Spleen (tissue), 11 donors: ENCODE results near the gene DCUN1D3. TPM values are rescaled to one million over a fixed set of nuclear protein-coding genes. Genes with fewer than 3 reads are reported as not detected.
A peak's percentile ranks its signal among the peaks of the same experiment; 100 is the strongest.
"Not testable (repeated sequence)": the region's sequence is repeated elsewhere in the genome, so short reads cannot be mapped to it uniquely, and the experiment has no call there.

Source experiments
- DNase-seq: peaks from one replicate; pipeline ENCODE4 v3.0.0-alpha.2; 2020
- H3K27ac ChIP-seq, 8 donors: fragments of 200-600 bp; sonication (generic) in 7 of 8; 1 replicate in 4 of 8; 2 replicates in 4 of 8; pipeline versions ENCODE4 v1.5.0 to v1.8.0; 2016 to 2021; ENCODE audit warnings: inconsistent platforms in 4 of 8, mild to moderate bottlenecking in 4 of 8, moderate library complexity in 1 of 8
- H3K27me3 ChIP-seq, 7 donors: fragments of 200-600 bp; sonication (generic) in 6 of 7; replicated peaks in 1 of 7; 1 replicate in 4 of 7; 2 replicates in 3 of 7; pipeline versions ENCODE4 v1.5.0 to v1.8.0; 2016 to 2021; ENCODE audit warnings: inconsistent platforms in 3 of 7, mild to moderate bottlenecking in 1 of 7
- H3K36me3 ChIP-seq, 6 donors: fragments of 200-600 bp; sonication (generic) in 5 of 6; 1 replicate in 4 of 6; 2 replicates in 2 of 6; pipeline versions ENCODE4 v1.5.0 to v1.8.0; 2016 to 2021; ENCODE audit warnings: inconsistent platforms in 2 of 6
- H3K4me1 ChIP-seq, 6 donors: fragments of 200-600 bp; sonication (generic) in 5 of 6; 1 replicate in 3 of 6; 2 replicates in 3 of 6; pipeline versions ENCODE4 v1.5.0 to v1.8.0; 2016 to 2021; ENCODE audit warnings: inconsistent platforms in 3 of 6
- H3K4me3 ChIP-seq, 8 donors: fragments of 200-600 bp; sonication (generic) in 7 of 8; 1 replicate in 4 of 8; 2 replicates in 4 of 8; pipeline versions ENCODE4 v1.5.0 to v1.8.0; 2016 to 2021; ENCODE audit warnings: inconsistent platforms in 4 of 8, mild to moderate bottlenecking in 4 of 8, moderate library complexity in 2 of 8
- H3K9me3 ChIP-seq, 8 donors: fragments of 200-600 bp; sonication (generic) in 7 of 8; 1 replicate in 4 of 8; 2 replicates in 4 of 8; pipeline versions ENCODE4 v1.5.0 to v1.8.0; 2016 to 2021; ENCODE audit warnings: inconsistent platforms in 4 of 8
- POLR2A ChIP-seq, 3 donors: fragments of 450-650 bp; IDR thresholded peaks; one replicate each; pipeline ENCODE4 v1.5.1; 2017; ENCODE audit warnings: antibody characterized with exemption in 3 of 3, mild to moderate bottlenecking in 1 of 3
- POLR2AphosphoS5 ChIP-seq, 3 donors: sonication (generic); formaldehyde crosslinking; IDR thresholded peaks; one replicate each; pipeline ENCODE4 v1.5.1; 2017; ENCODE audit warnings: antibody characterized with exemption in 3 of 3
- WGBS, 5 donors: extraction: QIAGEN DNeasy Blood & Tissue Kit in 3 of 5; methylation state at CpG; one replicate each; pipeline versions ENCODE4 v1.1.5 to v1.1.7; 2013 to 2018; 5-methylcytosine and 5-hydroxymethylcytosine counted together
- intact Hi-C: fragments of 100-400 bp; cut with DNase I; formaldehyde crosslinking; loops from one replicate; pipeline ENCODE4 v1.15.0; 2023; ENCODE audit warnings: low total_unique reads
- polyA plus RNA-seq, 3 donors: library from polyadenylated mRNA; stranded (reverse); fragments of 200-250 nt; gene quantifications; one replicate each; pipeline ENCODE4 v1.2.1, GENCODE V29; 2013
- total RNA-seq, 7 donors: library from RNA; depleted of rRNA in 3 of 7; stranded (reverse); fragments of >200 nt in 3 of 7; fragmentation: NEBNext Ultra II Directional in 4 of 7; extraction: Animal tissue kit (Norgen Biotek cat#: 25700) in 4 of 7; gene quantifications; one replicate each; pipeline versions ENCODE4 v1.1.0 to v1.2.1, GENCODE V29; 2016 to 2021
- TF ChIP-seq, protein P1 (sequence below), 11 experiments: fragments of 200-600 bp in 7 of 11; fragments of 450-650 bp in 4 of 11; sonication (generic) in 4 of 11; IDR thresholded peaks in 8 of 11; conservative IDR thresholded peaks in 3 of 11; 1 replicate in 7 of 11; 2 replicates in 4 of 11; pipeline versions ENCODE4 v1.4.0 to v1.8.0; 2016 to 2021; ENCODE audit warnings: antibody characterized with exemption in 11 of 11, inconsistent platforms in 4 of 11, mild to moderate bottlenecking in 1 of 11
- donor health status: healthy with polysubstance abuse.
- donor health status: DM: no; HTN: no; CAD: no; lungs with moderate emphysema.
- donor health status: DM: no; HTN: no; CAD: no.
- donor health status: Bipolar disorder and iron deficiency.
- donor health status: healthy.
- donor health status: DM: no; HTN: no; CAD: no.
- donor health status: DM: yes; HTN: yes; CAD: no.

DCUN1D3 gene
- total and polyA plus RNA-seq, 10 donors, result 1.0 to 13.7 (median 7.8) TPM

DNA sequence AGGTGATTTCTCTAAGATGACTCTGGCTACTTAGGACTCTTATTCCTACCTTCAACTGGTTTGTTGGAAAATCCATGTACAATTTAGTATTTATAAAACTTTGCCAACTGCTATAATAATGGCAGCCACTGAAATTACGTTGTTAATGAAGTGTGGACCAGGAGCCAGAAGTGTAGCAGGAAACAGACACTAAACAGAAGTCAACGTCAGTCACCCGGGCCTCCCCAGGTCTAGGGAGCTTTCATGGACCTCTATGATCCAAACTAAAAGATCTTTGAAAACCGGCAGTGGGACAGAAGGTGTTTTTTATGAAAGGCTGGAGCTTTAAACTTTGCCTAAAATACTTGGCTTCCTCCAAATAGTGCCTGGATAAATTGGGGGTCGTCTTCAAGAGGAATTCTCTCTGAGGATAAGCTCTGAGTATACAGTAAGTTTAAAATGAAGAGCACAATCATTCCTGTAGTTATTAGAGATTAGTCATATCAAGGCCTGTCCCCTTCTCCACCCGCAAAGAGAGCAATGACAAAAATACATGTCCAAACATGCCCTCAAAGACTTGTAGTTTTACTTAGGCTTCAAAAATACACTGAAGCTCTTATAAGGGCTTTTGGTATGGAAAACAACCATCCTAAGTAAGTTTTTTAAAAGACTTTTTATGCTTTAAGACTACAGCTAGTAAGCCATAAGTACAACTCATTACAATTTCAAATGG is 34.6 kb downstream of the DCUN1D3 start:
- no peak for TF ChIP-seq POLR2A (IDR thresholded peaks at IDR 0.05)
- TF ChIP-seq POLR2AphosphoS5 (IDR thresholded peaks at IDR 0.05), result no peak
- TF ChIP-seq, protein P1, sequence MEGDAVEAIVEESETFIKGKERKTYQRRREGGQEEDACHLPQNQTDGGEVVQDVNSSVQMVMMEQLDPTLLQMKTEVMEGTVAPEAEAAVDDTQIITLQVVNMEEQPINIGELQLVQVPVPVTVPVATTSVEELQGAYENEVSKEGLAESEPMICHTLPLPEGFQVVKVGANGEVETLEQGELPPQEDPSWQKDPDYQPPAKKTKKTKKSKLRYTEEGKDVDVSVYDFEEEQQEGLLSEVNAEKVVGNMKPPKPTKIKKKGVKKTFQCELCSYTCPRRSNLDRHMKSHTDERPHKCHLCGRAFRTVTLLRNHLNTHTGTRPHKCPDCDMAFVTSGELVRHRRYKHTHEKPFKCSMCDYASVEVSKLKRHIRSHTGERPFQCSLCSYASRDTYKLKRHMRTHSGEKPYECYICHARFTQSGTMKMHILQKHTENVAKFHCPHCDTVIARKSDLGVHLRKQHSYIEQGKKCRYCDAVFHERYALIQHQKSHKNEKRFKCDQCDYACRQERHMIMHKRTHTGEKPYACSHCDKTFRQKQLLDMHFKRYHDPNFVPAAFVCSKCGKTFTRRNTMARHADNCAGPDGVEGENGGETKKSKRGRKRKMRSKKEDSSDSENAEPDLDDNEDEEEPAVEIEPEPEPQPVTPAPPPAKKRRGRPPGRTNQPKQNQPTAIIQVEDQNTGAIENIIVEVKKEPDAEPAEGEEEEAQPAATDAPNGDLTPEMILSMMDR (IDR thresholded peaks at IDR 0.05 in 8 of 11, conservative IDR thresholded peaks at IDR 0.05 in 3 of 11), result no peak
- H3K36me3 ChIP-seq, result peaks cover 0 to 22% (median 14%) of the 10 kb centered on the region in 6 donors
- H3K27me3 ChIP-seq, result no peaks in the 10 kb centered on the region
- H3K4me1 ChIP-seq, result peaks cover 7 to 55% (median 29%) of the 10 kb centered on the region in 6 donors
- 63 to 84% (median 70%) methylated on average over 6 of the region's 6 CpGs for WGBS, 5 donors
- H3K9me3 ChIP-seq, result no peaks in the 10 kb centered on the region
- intact Hi-C loops, result no loop called here
- peak overlapping the region in 2 of 8 donors; percentile 7 to 16 for H3K27ac ChIP-seq
- DNase-seq, result no peak
- no peak overlapping the region for H3K4me3 ChIP-seq

DNA sequence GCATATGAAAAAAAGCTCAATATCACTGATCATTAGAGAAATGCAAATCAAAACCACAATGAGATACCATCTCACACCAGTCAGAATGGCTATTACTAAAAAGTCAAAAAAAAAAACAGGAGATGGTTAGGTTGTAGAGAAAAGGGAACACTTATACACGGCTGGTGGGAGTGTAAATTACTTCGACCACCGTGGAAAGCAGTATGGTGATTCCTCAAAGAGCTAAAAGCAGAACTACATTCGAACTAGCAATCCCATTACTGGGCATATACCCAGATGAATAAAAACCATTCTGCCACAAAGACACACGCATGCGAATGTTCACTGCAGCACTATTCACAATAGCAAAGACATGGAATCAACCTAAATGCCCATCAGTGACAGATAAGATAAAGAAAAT is 35.8 kb downstream of the DCUN1D3 start:
- H3K4me3 ChIP-seq, result not testable (repeated sequence)
- peaks cover 3 to 49% (median 25%) of the 10 kb centered on the region in 6 donors for H3K4me1 ChIP-seq

DNA sequence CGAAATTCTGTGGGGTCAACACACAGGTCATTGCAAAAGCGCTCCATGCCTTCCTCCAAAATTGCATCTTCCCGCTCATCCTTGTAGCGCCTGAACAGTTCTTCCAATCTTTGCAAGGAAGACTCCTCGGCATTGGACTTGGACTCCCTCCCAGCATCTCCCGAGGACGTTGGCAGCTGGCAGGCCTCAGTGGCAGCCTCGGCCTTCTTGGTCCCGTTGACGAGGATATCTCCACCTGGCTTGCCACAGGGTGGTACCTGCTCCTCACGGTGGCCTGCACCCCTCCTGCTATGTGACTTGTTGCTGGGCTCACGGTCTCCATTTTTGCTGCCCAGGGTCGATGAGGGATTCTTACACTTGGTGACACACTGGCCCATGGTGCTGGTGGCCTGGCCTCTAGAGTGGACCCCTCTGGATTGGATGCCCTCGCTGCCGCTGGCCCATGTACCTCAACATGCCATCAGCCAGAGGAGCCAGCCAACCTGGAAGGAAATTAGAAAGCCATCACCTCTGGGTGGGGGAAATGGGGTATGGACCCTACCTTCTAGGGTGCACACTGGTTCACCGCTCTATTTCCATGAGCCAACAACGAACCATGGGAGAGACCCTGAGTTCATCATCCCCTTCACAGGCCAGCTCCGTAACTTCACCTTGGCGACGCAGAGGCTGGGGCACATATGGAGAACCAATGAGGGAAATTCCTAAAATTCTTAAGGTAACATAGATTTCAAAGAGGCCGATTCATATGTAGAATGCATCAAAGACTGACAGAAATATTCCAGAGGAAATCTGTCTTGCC is 37.8 kb downstream of the DCUN1D3 start:
- TF ChIP-seq POLR2AphosphoS5 (IDR thresholded peaks at IDR 0.05) (no peak), POLR2A (IDR thresholded peaks at IDR 0.05) (no peak)
- TF ChIP-seq, protein P1 (IDR thresholded peaks at IDR 0.05 in 8 of 11, conservative IDR thresholded peaks at IDR 0.05 in 3 of 11), result no peak
- intact Hi-C loops, result no loop called here
- no peaks in the 10 kb centered on the region for H3K9me3 ChIP-seq
- H3K4me1 ChIP-seq, result peaks cover 0 to 30% (median 17%) of the 10 kb centered on the region in 6 donors
- H3K36me3 ChIP-seq, result peaks cover 0 to 46% (median 23%) of the 10 kb centered on the region in 6 donors
- H3K4me3 ChIP-seq, result no peak overlapping the region
- no peaks in the 10 kb centered on the region for H3K27me3 ChIP-seq
- WGBS, 5 donors, result 95 to 98% (median 96%) methylated on average over 21 of the region's 21 CpGs
- H3K27ac ChIP-seq, result no peak overlapping the region
- no peak for DNase-seq

More for the DNA sequence above, 35.8 kb downstream of the DCUN1D3 start:
- peaks cover 0 to 34% (median 22%) of the 10 kb centered on the region in 6 donors for H3K36me3 ChIP-seq
- DNase-seq, intact Hi-C loops, H3K9me3 ChIP-seq, H3K27ac ChIP-seq, H3K27me3 ChIP-seq: not testable (repeated sequence)
- 58 to 85% (median 75%) methylated on average over 6 of the region's 6 CpGs for WGBS, 5 donors

DNA sequence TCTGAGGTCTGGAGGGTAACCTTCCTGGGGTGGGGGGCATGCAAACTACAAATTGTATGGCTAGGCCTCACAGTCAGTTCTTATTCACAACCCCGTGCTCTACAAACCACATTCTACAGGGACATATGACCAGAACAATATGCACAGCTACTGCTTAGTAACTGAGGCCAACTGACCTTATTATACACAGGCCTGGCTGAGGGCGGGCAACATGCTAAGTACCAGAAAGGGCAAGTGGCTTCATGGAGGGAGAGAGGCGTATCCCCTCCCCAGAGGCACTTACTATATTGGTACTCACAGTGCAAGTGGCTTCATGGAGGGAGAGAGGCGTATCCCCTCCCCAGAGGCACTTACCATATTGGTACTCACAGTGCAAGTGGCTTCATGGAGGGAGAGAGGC is 39.2 kb downstream of the DCUN1D3 start:
- intact Hi-C loops, H3K27ac ChIP-seq, H3K9me3 ChIP-seq, H3K4me3 ChIP-seq, H3K27me3 ChIP-seq, DNase-seq: not testable (repeated sequence)
- 86 to 94% (median 90%) methylated on average over 2 to 4 of the region's 4 CpGs for WGBS, 5 donors
- Histone ChIP-seq H3K4me1 (peaks cover 0 to 16% (median 7%) of the 10 kb centered on the region in 6 donors), H3K36me3 (peaks cover 0 to 57% (median 23%) of the 10 kb centered on the region in 6 donors)

DNA sequence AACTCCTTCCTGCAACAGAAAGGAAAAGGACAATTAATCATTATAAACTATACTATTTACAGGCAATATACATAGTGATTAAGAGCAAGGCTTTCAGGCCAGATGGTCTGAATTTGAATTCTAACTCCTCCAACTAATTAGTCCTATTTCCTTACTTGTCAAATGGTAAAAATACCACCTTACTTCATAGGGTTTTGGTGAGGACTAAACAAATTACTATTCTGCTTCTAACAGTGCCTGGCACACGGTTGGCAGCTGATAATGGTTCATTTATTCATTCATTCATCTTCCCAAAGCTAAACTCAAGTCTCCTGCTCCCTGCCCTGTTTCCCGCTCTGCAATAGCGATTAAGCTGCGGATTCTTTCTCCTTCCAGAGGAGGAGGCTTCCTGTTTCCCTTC is 39.8 kb downstream of the DCUN1D3 start:
- DNase-seq, result no peak
- Histone ChIP-seq H3K4me1 (peaks cover 0 to 10% (median 4%) of the 10 kb centered on the region in 6 donors), H3K4me3 (no peak overlapping the region), H3K36me3 (peaks cover 0 to 60% (median 25%) of the 10 kb centered on the region in 6 donors), H3K9me3 (no peaks in the 10 kb centered on the region), H3K27me3 (no peaks in the 10 kb centered on the region), H3K27ac (no peak overlapping the region)
- intact Hi-C loops, result no loop called here
- TF ChIP-seq POLR2AphosphoS5 (IDR thresholded peaks at IDR 0.05), result no peak
- TF ChIP-seq, protein P1 (IDR thresholded peaks at IDR 0.05 in 8 of 11, conservative IDR thresholded peaks at IDR 0.05 in 3 of 11), result no peak
- TF ChIP-seq POLR2A (IDR thresholded peaks at IDR 0.05), result no peak
- 78 to 86% (median 82%) methylated on average over 4 of the region's 4 CpGs for WGBS, 5 donors
